ENCODE data around the gene NFIA.
"Not testable (repeated sequence)": the region's sequence is repeated elsewhere in the genome, so short reads cannot be mapped to it uniquely, and the experiment has no call there.

GRCh38 chr1:61061601-61062000 lies 20.8 kb upstream of the NFIA start:
- TF ChIP-seq CTCF (IDR thresholded peaks at IDR 0.05 in 2 of 3, conservative IDR thresholded peaks at IDR 0.05 in 1 of 3; ENCODE audit: control insufficient read depth in 2 of 3, extremely low read depth in 1 of 3, insufficient read depth in 1 of 3, low read depth in 3 of 3, low read length in 3 of 3); CBFB (IDR thresholded peaks at IDR 0.05; ENCODE audit: low read depth); ZNF274 (IDR thresholded peaks at IDR 0.05; ENCODE audit: insufficient read depth, insufficient read length); POLR2AphosphoS2 (IDR thresholded peaks at IDR 0.05; ENCODE audit: low read depth, low read length); SKIL (IDR thresholded peaks at IDR 0.05; ENCODE audit: low read depth, poor library complexity, severe bottlenecking): not testable (repeated sequence)

Data from GM12878 (cell line).